Stimulated activated CD8-positive, alpha-beta memory T cell treated with anti-CD3 and anti-CD28 coated beads, Interleukin-12 subunit alpha, Interleukin-12 subunit beta, amount 100 ng/mL, for 4 hours (primary cell): ENCODE data around the gene MARCHF4.
"Not testable (repeated sequence)": the region's sequence is repeated elsewhere in the genome, so short reads cannot be mapped to it uniquely, and the experiment has no call there.

ENCODE experiments used
- DNase-seq: peaks from one replicate; pipeline ENCODE4 v3.0.0-alpha.2; 2020; ENCODE audit warnings: low read depth

Gene MARCHF4

DNA sequence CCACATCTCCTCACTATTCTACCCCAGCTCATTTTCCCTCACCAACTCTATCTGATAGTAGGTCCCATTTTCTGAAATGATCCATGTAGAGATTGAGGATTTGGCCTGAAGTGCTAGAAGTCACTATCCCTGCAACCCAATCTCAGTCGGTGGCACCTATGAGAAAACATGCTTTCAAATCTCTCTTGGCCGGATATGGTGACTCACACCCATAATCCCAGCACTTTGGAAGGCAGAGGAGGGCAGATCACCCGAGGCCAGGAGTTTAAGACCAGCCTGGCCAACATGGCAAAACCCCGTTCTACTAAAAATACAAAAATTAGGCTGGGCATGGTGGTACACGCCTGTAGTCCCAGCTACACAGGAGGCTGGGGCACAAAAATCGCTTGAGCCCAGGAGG lies 19.1 kb upstream of the MARCHF4 start:
- no peak for DNase-seq

DNA sequence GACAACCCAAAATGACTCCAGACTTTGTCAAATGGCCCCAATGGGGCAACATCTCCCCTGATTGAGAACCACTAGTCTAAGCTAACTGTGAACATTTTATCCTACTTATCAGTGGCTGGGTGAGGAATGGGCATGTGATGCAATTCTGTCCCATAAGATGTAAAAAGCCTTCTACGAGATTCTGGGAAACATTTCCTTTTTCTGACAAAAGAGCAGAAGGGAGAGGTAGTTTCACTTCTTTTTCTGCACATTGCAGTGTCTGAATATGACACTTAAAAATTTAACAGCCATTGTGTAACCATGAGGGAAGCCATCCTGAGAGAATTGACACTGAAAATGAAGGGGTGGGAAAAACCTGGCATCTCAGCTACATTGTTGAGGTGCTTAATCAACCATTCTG lies 17.3 kb upstream of the MARCHF4 start:
- no peak for DNase-seq

- no peak for DNase-seq
These were observed 16.0 kb upstream of the MARCHF4 start for GRCh38 chr2:216388046-216388884.

DNA sequence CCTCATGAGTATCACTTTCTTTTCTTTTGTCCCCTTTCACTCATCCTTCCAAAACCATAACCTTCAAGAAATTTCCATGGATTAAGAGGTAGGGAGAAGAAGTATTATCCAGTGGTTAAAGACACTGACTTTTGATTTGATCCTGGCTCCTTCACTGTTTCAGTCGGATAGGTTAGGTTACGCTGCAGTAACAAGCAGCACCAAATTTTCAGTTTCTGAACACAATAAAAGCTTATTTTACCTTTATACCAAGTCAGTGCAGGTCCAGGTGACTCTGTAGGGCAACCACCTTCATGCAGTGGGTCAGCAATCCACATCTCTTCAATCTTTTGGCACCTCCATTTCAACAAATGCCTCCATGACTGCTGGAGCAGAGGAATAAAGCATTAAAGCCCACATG lies 15.0 kb upstream of the MARCHF4 start:
- no peak for DNase-seq

GRCh38 chr2:216385478-216385877 lies 13.2 kb upstream of the MARCHF4 start:
- no peak for DNase-seq

DNA sequence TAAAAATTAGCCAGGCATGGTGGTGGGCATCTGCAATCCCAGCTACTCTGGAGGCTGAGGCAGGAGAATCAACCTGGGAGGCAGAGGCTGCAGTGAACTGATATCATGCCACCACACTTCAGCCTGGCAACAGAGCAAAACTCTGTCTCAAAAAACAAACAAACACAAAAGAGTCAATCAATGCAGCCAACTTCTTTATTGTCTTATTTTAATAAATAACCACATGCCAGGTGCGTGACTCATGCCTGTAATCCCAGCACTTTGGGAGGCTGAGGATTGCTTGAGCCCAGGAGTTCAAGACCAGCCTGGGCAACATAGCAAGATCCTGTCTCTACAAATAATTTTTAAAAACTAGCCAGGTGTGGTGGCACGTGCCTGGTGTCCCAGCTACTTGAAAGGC lies 12.1 kb upstream of the MARCHF4 start:
- not testable (repeated sequence) for DNase-seq

DNA sequence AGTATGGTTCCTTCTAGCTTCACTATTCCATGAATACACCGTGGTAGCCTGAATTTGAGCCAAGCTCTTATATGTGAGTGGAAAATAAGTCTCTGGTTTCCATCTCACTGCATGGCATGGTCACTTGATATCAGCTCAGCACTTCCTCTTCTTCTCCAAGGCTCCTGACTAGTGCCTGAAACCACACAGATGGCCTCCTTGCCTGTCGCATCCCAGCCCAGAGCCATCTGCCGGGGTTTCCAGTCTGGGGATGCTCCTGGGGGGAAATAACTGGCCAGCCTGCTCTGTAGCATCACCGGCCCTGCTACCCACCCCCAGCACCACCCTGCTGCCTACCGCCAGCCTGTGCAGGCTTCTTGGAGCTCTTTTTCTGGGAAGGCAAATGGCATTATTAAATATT lies 7.7 kb upstream of the MARCHF4 start:
- no peak for DNase-seq

DNA sequence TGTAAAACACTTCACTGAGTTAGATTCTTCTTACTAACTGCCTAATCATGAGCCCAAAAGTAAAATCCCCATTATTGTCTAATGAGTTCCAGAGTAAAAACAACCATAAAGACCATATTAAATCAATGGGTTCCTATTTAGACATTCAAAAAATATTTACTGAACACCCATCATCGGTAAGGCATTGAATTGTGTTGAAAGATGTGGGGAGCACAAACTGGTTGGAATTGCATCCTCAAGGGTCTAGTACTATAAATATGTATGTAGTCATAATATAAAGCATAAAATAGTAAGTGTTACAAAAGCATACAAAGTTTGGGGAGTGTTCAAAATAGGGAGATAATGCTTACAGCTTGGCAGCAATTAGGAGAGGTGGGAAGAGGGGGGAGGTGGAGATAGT lies 3.0 kb upstream of the MARCHF4 start:
- DNase-seq, result no peak

- DNase-seq, result no peak
These were observed 1.6 kb upstream of the MARCHF4 start for GRCh38 chr2:216373896-216374295.

- no peak for DNase-seq
These were observed 543 bp upstream of the MARCHF4 start for GRCh38 chr2:216372761-216373291.

DNA sequence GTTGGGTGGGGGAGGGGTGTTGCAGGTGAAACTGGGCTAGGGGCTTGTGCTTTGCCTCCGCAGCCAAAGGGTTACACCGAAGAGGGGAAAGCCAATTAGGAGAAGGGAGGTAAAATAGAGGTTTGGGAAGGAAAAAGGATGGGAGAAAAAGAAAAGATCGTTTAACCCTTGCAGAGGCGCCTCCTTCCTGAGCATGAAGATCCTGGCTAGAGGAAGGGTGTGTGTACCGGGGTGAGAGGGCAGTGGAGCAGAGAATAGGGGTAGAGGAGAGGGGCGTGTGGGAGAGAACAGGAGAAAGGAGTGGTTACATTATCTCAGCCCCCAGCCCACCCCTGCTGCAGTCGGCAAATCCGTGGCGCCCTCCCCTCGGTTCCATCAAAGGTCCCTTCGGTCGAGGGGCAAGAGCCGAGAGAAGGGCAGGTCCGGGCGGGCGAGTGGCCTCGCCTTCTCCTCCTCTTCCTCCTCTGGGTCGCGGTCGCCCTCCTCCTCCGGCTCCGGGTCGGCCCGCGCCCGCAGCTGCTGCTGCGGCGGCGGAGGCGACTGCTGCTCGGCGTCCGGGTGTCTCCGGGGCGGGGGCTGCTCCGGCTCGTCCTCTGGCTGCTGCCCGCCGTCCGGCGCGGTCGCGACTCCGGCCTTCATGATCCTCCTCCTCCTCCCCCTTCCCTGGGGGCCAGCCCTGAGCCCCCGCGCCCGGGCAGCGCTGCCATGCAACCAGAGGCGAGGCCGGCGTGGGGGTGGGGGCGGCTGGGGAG lies 1.1 kb downstream of the MARCHF4 start:
- DNase-seq, result no peak

GRCh38 chr2:216369821-216370220 lies 2.5 kb downstream of the MARCHF4 start:
- DNase-seq, result no peak

DNA sequence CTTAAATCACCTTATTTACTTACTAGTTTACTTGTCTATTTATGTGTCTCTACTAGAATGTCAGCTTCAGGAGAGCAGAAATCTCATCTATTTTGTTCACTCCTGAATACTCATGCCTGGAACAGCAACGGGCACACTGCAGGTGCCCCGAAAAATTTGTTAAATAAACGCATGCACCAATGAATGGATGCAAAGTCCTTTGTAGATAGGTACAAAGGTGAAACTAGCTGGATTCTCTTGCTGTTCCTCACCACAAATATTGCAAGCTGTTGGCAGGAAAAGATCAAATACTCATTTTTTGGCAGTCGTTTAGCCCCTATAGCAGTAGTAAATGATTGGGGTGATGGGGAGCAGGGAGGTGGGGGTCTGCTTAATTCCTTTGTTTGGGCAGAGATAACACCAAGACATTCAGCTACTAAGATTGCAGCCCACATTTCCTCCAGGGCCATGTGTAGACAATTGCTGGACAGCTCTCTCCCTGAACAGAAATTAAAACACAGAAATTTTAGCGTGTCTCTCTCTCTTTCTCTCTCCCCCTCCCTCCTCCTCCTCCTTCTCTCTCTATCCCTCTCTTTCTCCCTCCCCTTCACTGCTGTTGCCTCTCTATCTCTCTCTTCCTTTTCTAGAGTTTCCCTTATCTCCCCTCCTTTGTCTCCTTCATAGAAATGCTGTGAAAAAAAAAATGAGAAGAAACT lies 5.4 kb downstream of the MARCHF4 start:
- no peak for DNase-seq

GRCh38 chr2:216365518-216365917 lies 6.8 kb downstream of the MARCHF4 start:
- DNase-seq, result no peak

DNA sequence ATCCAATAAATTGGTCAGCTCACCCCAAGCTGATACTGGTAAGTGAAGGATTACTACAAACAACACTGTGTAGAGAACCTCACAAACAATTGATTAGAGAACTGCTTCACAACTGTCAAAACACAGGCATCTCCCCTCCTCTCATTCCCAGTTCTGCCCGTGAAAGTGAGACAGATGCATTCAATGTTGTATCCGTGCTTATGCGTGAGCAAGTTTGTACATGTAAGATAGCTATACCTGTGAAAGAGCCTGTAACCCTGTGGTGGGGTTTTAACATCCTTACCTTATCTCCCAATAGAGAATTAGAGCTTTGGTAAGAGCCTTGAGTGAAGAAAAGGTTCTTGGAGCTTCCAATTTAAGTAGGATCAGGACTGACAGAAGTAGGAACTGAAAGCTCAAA lies 9.1 kb downstream of the MARCHF4 start:
- no peak for DNase-seq

DNA sequence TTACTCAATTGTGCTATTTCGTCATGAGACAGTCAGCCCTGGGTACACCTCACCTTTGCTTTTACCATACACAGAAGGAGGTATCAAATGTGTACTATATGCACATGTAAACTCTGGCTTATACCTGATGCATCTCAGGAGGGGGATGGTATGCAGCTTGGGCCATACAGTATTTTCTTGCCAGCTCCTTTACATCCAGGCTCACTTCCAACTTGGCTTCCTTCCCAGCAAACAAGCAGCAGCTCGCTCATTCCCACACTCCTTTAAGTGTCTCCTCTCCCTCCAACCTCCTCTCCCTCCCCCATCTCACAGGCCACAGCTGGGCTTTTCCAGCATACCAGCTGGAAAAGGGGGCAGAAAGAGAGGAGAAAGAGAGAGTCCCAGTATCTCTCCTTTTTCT lies 9.6 kb downstream of the MARCHF4 start:
- no peak for DNase-seq

GRCh38 chr2:216355711-216356110 lies 16.6 kb downstream of the MARCHF4 start:
- no peak for DNase-seq

DNA sequence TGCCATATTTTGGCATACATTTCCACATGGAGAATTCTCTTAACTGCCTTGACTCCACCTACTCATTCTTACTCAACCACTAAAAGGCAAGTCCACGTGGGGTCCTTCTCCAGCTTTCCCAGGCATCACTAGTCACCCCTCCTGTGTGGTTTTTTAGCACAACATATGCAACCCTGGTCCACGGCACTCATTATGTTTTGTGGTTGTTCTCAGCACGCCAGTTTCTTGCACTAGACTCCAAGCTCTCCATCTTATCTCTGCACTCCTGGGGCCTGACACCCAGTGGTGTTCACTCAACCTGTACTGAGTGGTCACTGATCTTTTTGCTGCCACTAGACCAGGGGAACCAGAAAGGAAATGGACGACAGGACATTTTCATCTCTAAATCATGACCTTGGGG lies 18.0 kb downstream of the MARCHF4 start:
- DNase-seq, result no peak

DNA sequence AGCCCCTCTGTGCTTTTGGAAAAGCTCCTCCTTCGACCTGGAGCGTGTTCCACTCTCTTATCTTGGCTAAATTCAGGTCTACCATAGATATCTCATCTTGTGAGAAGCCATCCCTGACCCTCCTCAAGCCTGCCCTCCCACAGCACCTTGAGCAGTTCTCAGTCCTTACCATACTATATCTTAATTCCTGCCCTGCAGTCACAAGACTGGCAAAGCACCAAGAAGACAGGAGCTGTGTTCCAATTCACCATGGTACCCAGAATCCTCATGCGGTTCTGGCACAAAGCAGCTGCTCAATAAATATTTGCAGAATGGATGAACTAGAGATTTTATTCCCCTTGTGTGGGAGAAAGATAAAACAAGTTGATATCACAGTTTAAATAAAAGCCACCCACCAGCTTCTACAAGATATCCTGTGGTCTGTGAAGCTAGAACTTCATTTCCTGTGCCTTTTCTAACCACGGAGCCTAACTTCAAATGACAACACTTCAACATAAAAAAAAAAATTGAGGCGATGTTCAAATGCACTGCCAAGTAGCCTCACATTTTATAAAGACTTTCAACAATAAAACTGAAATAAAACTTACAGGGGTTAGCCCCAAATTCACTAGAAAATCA lies 19.5 kb downstream of the MARCHF4 start:
- no peak for DNase-seq

- DNase-seq, result no peak
These were observed 20.9 kb downstream of the MARCHF4 start for GRCh38 chr2:216351172-216351925.

GRCh38 chr2:216350214-216350791 lies 22.0 kb downstream of the MARCHF4 start:
- DNase-seq, result no peak
